ENCODE results near the gene MBD5. TPM values are rescaled to one million over a fixed set of nuclear protein-coding genes. Genes with fewer than 3 reads are reported as not detected.

The MBD5 gene
- total and polyA plus RNA-seq, 3 donors from 2014 or later = 29.0 to 60.3 (median 55.4) TPM

DNA sequence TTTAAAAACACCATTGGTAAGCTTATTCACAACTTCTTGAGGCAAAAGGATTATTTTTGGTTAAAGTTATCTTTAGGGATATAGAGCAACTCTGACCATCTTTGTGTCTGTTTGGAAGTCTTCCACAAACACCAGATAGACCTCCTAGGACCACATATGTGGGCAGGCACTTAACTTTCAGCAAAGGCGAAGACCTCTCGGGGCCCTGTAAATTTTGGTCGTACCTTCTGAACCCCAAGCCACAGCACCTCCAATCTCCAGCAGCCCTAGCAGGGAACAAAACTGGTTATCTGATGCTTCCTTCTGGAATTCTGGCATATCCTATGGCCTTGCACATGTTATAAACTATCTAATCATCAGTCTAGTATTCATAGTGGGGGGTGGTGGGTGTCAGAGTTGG lies 114.8 kb downstream of the MBD5 start:
- TF ChIP-seq, protein P1, sequence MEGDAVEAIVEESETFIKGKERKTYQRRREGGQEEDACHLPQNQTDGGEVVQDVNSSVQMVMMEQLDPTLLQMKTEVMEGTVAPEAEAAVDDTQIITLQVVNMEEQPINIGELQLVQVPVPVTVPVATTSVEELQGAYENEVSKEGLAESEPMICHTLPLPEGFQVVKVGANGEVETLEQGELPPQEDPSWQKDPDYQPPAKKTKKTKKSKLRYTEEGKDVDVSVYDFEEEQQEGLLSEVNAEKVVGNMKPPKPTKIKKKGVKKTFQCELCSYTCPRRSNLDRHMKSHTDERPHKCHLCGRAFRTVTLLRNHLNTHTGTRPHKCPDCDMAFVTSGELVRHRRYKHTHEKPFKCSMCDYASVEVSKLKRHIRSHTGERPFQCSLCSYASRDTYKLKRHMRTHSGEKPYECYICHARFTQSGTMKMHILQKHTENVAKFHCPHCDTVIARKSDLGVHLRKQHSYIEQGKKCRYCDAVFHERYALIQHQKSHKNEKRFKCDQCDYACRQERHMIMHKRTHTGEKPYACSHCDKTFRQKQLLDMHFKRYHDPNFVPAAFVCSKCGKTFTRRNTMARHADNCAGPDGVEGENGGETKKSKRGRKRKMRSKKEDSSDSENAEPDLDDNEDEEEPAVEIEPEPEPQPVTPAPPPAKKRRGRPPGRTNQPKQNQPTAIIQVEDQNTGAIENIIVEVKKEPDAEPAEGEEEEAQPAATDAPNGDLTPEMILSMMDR (IDR thresholded peaks at IDR 0.05) = no peak
- TF ChIP-seq POLR2A (IDR thresholded peaks at IDR 0.05) = no peak
- H3K36me3 ChIP-seq (ENCODE audit: low read depth, missing control alignments) = no peaks in the 10 kb centered on the region
- no peak for DNase-seq
- H3K27ac ChIP-seq = no peak overlapping the region
- no peaks in the 10 kb centered on the region for H3K4me1 ChIP-seq
- H3K4me3 ChIP-seq = no peak overlapping the region
- H3K9me3 ChIP-seq = no peaks in the 10 kb centered on the region
- intact Hi-C loops (cut with DNase I; ENCODE audit: low total_unique reads) = no loop called here
- 92% methylated on average over 3 of the region's 3 CpGs for WGBS, 2 donors
- H3K27me3 ChIP-seq = no peaks in the 10 kb centered on the region

DNA sequence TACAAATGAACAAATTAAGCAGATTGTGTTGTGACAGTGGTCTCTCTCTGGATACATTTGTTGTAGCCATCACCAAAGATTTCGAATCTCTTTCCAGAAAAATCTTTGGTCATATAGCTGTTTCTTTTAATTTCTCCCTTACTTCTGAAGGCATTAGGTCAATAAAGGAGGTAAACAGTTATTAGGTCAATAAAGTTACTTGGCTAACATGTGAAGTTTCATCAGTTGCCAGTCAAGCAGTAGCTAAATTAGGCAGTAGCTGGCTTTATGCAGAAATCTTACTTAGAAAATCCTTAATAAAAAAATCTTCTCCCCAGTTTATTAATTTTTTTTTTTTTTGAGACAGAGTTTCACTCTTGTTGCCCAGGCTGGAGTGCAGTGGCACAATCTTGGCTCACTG lies 115.5 kb downstream of the MBD5 start:
- no peaks in the 10 kb centered on the region for H3K27me3 ChIP-seq
- H3K27ac ChIP-seq = no peak overlapping the region
- TF ChIP-seq, protein P1 (IDR thresholded peaks at IDR 0.05) = no peak
- TF ChIP-seq POLR2A (IDR thresholded peaks at IDR 0.05) = no peak
- intact Hi-C loops (cut with DNase I; ENCODE audit: low total_unique reads) = no loop called here
- no peak for DNase-seq
- no peaks in the 10 kb centered on the region for H3K4me1 ChIP-seq
- H3K4me3 ChIP-seq = no peak overlapping the region
- WGBS, 2 donors = 87 to 100% methylated on average over 1 of the region's 1 CpG
- H3K9me3 ChIP-seq = no peaks in the 10 kb centered on the region
- no peaks in the 10 kb centered on the region for H3K36me3 ChIP-seq (ENCODE audit: low read depth, missing control alignments)

DNA sequence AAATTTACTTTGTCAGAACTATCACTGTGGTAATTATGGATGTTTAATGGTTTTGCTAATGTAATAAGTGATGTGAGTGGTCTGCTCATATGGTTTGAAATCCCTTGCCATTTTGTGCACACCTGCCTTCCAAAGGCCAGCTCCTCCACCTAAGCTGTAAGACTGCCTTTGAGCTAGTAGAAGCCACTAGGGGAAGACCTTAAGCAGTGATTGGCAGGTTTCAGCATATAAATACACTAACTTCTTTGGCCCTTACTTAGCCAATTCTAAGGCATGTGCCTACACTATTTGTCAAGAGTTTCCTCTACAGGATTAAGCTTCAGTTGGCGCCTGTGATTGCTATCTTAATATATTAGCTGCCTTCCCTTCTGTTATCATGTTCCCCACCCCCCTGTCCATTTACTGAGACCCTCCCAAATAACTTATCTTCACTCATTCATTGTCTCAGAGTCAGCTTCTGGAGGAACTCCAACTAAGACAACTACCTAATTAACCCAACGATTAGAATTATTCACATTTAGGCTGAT lies 141.1 kb downstream of the MBD5 start:
- intact Hi-C loops (cut with DNase I; ENCODE audit: low total_unique reads) = no loop called here
- WGBS, 2 donors = 78 to 81% methylated on average over 2 of the region's 2 CpGs

DNA sequence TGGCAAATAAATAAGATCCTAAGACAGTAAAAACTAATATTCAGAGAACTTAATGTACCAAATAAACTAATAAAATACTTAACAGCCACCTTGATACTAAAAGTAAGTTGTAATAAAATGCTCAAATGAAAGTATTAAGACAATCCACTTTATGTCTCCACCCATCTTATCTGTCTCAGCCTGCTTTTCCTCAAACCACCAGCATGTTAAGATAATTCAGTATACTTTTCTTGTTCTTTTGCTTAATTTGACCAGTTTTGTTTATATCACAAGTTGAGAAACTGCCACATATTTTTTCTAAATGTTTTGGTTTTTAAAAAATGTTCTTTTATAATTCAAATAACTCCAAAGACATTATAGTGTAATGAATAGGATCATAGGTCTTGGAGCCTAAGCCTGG lies 142.0 kb downstream of the MBD5 start:
- H3K4me3 ChIP-seq = no peak overlapping the region
- no peaks in the 10 kb centered on the region for H3K9me3 ChIP-seq
- H3K27ac ChIP-seq = no peak overlapping the region
- no peak for DNase-seq
- no peaks in the 10 kb centered on the region for H3K36me3 ChIP-seq (ENCODE audit: low read depth, missing control alignments)
- TF ChIP-seq, protein P1 (IDR thresholded peaks at IDR 0.05) = no peak
- no peak for TF ChIP-seq POLR2A (IDR thresholded peaks at IDR 0.05)
- no peaks in the 10 kb centered on the region for H3K4me1 ChIP-seq
- intact Hi-C loops (cut with DNase I; ENCODE audit: low total_unique reads) = no loop called here
- no peaks in the 10 kb centered on the region for H3K27me3 ChIP-seq

More for the DNA sequence above, 141.1 kb downstream of the MBD5 start:
- Histone ChIP-seq H3K27ac (no peak overlapping the region), H3K27me3 (no peaks in the 10 kb centered on the region), H3K9me3 (no peaks in the 10 kb centered on the region), H3K36me3 (ENCODE audit: low read depth, missing control alignments) (no peaks in the 10 kb centered on the region), H3K4me3 (no peak overlapping the region), H3K4me1 (no peaks in the 10 kb centered on the region)
- no peak for TF ChIP-seq POLR2A (IDR thresholded peaks at IDR 0.05)
- TF ChIP-seq, protein P1 (IDR thresholded peaks at IDR 0.05) = no peak
- DNase-seq = no peak

DNA sequence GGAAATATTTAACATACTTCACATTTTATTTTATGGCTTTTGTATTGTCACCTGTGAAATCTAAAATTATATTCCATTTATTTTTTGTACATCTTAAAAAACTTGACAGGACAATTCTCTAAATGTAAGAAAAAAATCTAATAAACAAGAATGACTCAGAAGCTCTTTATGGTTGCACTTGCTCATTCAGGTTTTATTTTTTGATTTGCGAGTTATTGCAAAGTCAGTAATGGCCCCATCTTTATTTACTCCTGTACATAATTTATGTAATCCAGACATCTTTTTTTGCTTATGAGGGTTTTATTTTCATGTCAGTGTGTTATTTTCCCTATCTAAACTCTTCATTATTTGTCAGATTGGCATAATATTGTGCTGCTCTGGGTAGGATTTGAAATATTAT lies 145.1 kb downstream of the MBD5 start:
- WGBS, 2 donors = 98% methylated on average over 1 of the region's 1 CpG
- intact Hi-C loops (cut with DNase I; ENCODE audit: low total_unique reads) = no loop called here
- Histone ChIP-seq H3K36me3 (ENCODE audit: low read depth, missing control alignments) (no peaks in the 10 kb centered on the region), H3K27me3 (no peaks in the 10 kb centered on the region), H3K4me3 (no peak overlapping the region), H3K9me3 (no peaks in the 10 kb centered on the region), H3K4me1 (no peaks in the 10 kb centered on the region), H3K27ac (no peak overlapping the region)
- TF ChIP-seq, protein P1 (IDR thresholded peaks at IDR 0.05) = no peak
- TF ChIP-seq POLR2A (IDR thresholded peaks at IDR 0.05) = no peak
- DNase-seq = no peak
